SK-N-SH treated with all-trans-retinoic acid at 6 μM for 48 hours (cell line): ENCODE measurements around the gene PNPLA3.

Experiments used
- BACH2 ChIP-seq: fragments of 250-450 bp; sonication (Bioruptor Pico); IDR thresholded peaks from 2 replicates; pipeline ENCODE4 v1.9.0; 2021; ENCODE audit warnings: mild to moderate bottlenecking, borderline replicate concordance
- CREB5 ChIP-seq: fragments of 250-450 bp; sonication (Bioruptor Pico); IDR thresholded peaks from 2 replicates; pipeline ENCODE4 v1.5.1; 2020; ENCODE audit warnings: low read depth, mild to moderate bottlenecking, moderate library complexity
- CSDC2 ChIP-seq: fragments of 250-450 bp; sonication (Bioruptor Pico); IDR thresholded peaks from 2 replicates; pipeline ENCODE4 v1.5.0; 2020; ENCODE audit warnings: mild to moderate bottlenecking, moderate library complexity
- ESRRG ChIP-seq: fragments of 250-450 bp; sonication (Bioruptor Pico); IDR thresholded peaks from 2 replicates; pipeline ENCODE4 v1.6.1; 2021; ENCODE audit warnings: mild to moderate bottlenecking
- GLIS3 ChIP-seq: fragments of 250-450 bp; sonication (Bioruptor Pico); IDR thresholded peaks from 2 replicates; pipeline ENCODE4 v1.5.0; 2020; ENCODE audit warnings: mild to moderate bottlenecking, moderate library complexity
- ISL1 ChIP-seq: fragments of 250-450 bp; sonication (Bioruptor Pico); IDR thresholded peaks from 2 replicates; pipeline ENCODE4 v2.1.2; 2022; ENCODE audit warnings: mild to moderate bottlenecking, moderate library complexity
- PATZ1 ChIP-seq: fragments of 250-450 bp; sonication (Bioruptor Pico); IDR thresholded peaks from 2 replicates; pipeline ENCODE4 v1.8.0; 2020; ENCODE audit warnings: mild to moderate bottlenecking, moderate library complexity, borderline replicate concordance
- PPARA ChIP-seq: fragments of 250-450 bp; sonication (Bioruptor Pico); IDR thresholded peaks from 2 replicates; pipeline ENCODE4 v1.5.0; 2020; ENCODE audit warnings: mild to moderate bottlenecking, borderline replicate concordance
- TCF4 ChIP-seq: fragments of 250-450 bp; sonication (Bioruptor Pico); IDR thresholded peaks from 2 replicates; pipeline ENCODE4 v1.8.0; 2021; ENCODE audit warnings: mild to moderate bottlenecking, moderate library complexity, borderline replicate concordance
- ZC3H10 ChIP-seq: fragments of 250-450 bp; sonication (Bioruptor Pico); IDR thresholded peaks from 2 replicates; pipeline ENCODE4 v1.5.1; 2021; ENCODE audit warnings: mild to moderate bottlenecking, moderate library complexity
- ZFP3 ChIP-seq: fragments of 250-450 bp; sonication (Bioruptor Pico); IDR thresholded peaks from 2 replicates; pipeline ENCODE4 v1.5.0; 2020; ENCODE audit warnings: mild to moderate bottlenecking, moderate library complexity
- ZFP30 ChIP-seq: fragments of 450-650 bp; formaldehyde crosslinking; IDR thresholded peaks from 2 replicates; pipeline ENCODE4 v1.5.0; 2022; ENCODE audit warnings: mild to moderate bottlenecking, moderate library complexity
- ZNF565 ChIP-seq: fragments of 450-650 bp; formaldehyde crosslinking; conservative IDR thresholded peaks from 2 replicates; pipeline ENCODE4 v1.5.0; 2020; ENCODE audit warnings: low read depth, mild to moderate bottlenecking, moderate library complexity

- no peak for TF ChIP-seq ZFP30 (CRISPR knock-in tag)
- no peak for TF ChIP-seq ISL1 (CRISPR knock-in tag)
- TF ChIP-seq PPARA, result no peak
- TF ChIP-seq TCF4, result no peak
- TF ChIP-seq ESRRG (CRISPR knock-in tag), result no peak
- TF ChIP-seq BACH2 (CRISPR knock-in tag), result no peak
- TF ChIP-seq CREB5 (CRISPR knock-in tag), result no peak
- no peak for TF ChIP-seq ZFP3
- no peak for TF ChIP-seq ZNF565
- TF ChIP-seq PATZ1 (CRISPR knock-in tag), result no peak
- TF ChIP-seq ZC3H10 (CRISPR knock-in tag), result no peak
- TF ChIP-seq GLIS3, result no peak
- TF ChIP-seq CSDC2 (CRISPR knock-in tag), result no peak
Measured at GRCh38 chr22:43991316-43992020, 67.9 kb downstream of the PNPLA3 start.
